GM12801 (cell line): ENCODE measurements around the gene TTC12.

Experiments
- TF ChIP-seq, protein P1 (sequence below): IDR thresholded peaks from one replicate; pipeline ENCODE4 v1.5.1; 2011; ENCODE audit warnings: control low read depth; ENCODE audit not compliant: insufficient read length; ENCODE audit errors: extremely low read depth

TTC12 gene, protein sequence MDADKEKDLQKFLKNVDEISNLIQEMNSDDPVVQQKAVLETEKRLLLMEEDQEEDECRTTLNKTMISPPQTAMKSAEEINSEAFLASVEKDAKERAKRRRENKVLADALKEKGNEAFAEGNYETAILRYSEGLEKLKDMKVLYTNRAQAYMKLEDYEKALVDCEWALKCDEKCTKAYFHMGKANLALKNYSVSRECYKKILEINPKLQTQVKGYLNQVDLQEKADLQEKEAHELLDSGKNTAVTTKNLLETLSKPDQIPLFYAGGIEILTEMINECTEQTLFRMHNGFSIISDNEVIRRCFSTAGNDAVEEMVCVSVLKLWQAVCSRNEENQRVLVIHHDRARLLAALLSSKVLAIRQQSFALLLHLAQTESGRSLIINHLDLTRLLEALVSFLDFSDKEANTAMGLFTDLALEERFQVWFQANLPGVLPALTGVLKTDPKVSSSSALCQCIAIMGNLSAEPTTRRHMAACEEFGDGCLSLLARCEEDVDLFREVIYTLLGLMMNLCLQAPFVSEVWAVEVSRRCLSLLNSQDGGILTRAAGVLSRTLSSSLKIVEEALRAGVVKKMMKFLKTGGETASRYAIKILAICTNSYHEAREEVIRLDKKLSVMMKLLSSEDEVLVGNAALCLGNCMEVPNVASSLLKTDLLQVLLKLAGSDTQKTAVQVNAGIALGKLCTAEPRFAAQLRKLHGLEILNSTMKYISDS

DNA sequence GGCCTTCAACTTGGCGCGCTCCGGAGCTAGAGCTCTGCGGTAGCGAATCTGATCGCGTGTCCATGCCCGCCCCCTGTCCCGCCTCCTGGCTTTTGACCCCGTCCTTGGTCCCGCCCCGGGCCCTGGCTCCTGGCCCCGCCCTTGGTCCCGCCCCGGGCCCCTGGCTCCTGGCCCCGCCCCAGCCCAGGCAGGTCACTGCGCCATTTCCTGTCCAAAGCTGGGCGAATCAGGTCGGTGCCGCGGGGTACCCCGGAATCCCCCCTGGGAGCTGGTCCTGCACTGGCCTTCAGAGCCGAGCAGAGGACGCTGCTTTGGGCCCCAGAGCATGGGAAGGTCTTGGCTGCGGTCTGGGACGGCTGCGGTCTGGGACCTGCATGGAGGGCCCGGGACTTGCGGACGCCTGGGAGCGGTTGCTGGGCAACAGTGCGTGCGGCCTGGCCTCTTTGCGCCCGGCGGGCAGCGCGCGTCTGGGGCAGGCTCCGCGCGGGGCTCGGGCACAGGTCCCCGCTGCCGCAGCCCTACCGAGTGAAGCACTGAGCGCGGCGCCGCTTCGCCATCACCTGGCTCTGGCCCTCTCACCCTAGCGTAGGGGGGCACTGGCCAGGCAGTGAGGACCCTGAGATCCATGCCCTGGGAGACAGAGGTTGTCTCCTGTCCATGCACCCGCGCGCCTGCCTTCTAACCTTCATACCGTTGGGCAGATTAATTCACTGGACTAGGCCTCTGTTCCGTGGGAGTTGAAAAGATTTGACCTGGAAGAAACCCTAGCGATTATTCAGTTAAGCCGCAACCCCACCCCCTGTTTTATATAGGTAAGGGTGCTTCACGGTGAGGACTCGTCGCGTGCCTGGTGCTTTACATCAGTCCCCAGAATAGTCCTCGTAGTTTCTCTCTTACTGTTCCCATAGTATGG is at the start of gene TTC12:
Gene TTC12 (plus strand): TSS at position 195 of the 913 bp plus-strand sequence. CDS start 1,675 bp downstream, outside the sequence.
- TF ChIP-seq, protein P1, sequence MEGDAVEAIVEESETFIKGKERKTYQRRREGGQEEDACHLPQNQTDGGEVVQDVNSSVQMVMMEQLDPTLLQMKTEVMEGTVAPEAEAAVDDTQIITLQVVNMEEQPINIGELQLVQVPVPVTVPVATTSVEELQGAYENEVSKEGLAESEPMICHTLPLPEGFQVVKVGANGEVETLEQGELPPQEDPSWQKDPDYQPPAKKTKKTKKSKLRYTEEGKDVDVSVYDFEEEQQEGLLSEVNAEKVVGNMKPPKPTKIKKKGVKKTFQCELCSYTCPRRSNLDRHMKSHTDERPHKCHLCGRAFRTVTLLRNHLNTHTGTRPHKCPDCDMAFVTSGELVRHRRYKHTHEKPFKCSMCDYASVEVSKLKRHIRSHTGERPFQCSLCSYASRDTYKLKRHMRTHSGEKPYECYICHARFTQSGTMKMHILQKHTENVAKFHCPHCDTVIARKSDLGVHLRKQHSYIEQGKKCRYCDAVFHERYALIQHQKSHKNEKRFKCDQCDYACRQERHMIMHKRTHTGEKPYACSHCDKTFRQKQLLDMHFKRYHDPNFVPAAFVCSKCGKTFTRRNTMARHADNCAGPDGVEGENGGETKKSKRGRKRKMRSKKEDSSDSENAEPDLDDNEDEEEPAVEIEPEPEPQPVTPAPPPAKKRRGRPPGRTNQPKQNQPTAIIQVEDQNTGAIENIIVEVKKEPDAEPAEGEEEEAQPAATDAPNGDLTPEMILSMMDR: no peak

DNA sequence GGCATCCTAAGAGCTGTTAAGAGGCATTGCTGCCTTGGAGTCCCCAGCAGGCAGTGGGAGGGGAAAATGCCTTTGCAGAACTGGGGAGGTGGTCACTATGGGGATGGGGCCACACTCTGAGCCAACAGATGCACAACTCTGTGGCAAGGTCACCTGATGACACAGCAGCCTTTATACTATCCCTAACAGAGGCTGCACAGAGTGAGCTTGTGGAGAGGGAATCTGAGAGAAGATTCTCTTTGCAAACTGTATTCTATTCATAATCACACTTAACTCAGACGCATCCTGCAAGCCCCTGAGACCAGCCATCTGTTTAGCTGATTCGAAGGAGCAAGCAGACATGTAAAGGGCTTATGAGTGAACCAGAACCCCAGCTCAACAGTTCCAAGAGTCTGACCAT is 49.0 kb upstream of the TTC12 start:
- TF ChIP-seq, protein P1: no peak

DNA sequence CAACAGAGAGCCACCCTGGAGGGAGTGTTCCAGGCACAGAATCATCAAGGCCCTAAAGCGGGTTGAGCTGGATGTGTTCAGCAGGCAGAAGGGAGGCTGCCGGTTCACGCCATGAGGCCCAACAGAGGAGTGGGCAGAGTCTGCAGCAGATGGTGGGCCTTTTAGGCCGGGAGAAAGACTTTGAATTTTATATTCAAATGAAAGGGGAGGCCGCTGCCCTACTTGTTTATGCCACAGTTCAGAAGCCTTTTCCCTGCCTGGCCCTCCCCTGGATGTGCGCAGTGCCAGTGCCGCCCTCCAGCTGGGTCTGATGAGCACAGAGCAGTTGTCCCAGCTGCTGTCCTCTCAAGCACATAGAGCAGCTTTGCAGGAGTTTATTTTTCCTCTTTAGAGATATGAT is 46.9 kb upstream of the TTC12 start:
- TF ChIP-seq, protein P1: no peak

DNA sequence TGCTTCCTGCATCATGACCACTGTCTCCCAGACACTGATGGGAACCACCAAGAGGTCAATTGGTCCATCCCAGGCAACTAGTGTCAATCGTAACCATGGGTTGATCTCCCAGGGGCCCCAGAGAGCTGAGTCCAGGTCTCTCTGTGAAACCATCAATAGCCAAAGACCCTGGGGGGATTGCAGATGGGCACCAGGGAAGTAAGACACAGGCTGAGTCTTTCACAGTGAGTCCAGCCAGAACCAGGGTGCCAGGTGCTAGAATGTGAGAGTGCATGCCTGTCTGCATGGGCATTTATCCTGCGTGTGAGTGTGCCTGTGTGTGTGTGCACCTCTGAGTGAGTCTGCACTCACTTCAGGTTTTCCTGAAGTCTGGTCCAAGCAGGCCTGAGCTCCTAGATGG is 45.3 kb upstream of the TTC12 start:
- TF ChIP-seq, protein P1: no peak

DNA sequence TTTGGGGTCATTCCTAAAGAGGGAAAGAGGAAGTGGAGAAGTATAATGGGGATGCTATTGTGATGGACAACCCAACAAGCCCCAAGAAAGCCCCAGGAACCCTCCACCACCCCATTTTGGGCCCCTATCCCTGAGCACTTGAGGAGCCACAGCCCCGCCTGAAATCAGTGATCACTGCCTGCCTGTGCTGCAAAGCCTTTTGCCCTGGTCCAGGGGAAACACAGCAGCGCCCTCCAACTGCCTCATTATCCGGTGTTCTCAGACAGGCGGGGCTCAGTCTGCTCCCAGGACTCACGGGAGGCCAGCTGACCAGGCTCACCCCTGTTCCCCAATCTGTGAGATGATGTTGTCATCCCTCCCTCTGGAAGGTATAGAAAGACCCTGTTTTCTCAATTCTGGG is 44.7 kb upstream of the TTC12 start:
- TF ChIP-seq, protein P1: no peak

DNA sequence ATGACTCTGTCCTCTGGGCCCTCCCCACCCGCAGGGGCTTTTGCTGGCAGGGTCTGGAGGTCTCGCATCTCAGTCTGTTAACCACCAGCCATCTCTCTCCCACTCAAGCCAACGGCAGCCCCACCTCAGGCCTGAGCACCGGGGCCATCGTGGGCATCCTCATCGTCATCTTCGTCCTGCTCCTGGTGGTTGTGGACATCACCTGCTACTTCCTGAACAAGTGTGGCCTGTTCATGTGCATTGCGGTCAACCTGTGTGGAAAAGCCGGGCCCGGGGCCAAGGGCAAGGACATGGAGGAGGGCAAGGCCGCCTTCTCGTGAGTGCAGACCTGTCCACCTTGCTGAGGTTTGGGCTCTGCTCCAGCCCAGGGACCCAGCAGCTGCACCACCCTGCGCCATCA is 44.3 kb upstream of the TTC12 start:
- TF ChIP-seq, protein P1: no peak
